HUDEP-2 (cell line): ENCODE measurements around the gene ACSS1.

Source experiments
- DNase-seq, 76 experiments: peaks; one replicate each; lab custom pipeline; 2025; ENCODE audit not compliant: unreplicated experiment in 76 of 76; lab: John Stamatoyannopoulos, UW

The ACSS1 gene

DNA sequence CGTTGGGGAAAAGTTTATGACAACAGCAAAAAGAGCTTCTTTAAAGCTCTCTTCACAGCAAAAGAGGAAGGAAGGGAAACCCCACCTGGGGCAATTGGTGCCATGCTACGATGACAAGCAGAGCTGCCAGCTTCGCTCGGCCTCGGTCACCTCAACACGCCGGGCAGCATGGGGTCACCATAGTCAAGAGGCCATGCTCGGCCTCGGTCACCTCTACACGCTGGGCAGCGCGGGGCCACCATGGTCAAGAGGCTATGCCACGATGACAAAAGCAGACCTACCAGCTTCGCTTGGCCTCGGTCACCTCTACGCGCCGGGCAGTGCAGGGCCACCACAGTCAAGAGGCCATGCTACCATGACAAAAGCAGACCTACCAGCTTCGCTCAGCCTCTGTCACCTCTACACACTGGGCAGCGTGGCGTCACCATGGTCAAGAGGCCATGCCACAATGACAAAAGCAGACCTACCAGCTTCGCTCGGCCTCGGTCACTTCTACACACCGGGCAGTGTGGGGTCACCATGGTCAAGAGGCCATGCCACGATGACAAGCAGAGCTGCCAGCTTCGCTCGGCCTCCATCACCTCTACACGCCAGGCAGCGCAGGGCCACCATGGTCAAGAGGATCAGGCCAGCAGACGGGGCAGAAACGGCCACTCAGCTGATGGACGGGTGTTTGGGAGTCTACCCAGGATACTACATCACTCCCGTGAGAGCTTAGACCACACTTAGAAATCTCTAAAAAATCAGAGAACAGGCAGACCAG lies 77.5 kb downstream of the ACSS1 start:
- no peak for DNase-seq

DNA sequence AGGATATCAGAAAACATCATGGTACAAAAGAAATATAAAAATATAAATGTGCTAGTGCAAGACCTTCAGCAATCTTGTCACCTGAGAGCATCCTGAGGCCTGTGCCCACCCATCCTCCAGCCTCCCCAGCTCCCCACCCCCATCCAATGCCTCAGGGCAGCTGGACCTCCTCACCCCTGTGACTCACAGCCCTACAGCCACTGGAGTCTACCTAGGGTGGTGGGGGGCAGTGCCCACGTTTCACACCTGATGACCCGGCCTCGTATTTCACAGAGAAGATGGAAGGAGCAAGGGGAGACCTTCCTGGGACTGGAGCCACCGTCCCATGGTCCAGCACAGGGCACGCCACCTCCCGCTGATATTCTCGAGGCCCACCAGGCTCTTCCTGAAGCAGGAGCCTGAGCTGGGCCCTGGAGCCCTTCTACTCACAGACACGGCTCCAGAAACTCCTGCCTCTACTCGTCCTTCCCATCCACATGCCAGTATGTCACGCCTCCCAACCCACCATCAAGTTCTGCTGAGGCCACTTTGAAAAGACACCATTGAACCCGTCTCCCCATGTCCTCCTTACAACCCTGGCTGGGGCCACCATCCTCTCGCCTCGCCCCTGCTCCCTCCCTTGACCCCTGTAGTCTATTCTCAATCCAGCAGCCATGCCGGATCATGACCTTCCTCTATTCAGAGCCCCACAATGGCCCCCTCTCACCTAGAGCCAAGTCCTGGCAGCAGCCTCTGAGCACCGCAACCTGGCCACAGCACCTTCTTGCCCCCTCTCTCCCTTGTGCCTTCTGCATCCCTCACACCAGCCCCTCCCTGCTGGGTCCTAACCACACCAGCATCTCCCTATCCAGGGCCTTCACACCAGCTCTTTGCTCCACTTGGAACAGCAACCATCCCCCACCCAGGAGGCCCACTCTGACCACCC lies 78.6 kb downstream of the ACSS1 start:
- DNase-seq, result no peak

DNA sequence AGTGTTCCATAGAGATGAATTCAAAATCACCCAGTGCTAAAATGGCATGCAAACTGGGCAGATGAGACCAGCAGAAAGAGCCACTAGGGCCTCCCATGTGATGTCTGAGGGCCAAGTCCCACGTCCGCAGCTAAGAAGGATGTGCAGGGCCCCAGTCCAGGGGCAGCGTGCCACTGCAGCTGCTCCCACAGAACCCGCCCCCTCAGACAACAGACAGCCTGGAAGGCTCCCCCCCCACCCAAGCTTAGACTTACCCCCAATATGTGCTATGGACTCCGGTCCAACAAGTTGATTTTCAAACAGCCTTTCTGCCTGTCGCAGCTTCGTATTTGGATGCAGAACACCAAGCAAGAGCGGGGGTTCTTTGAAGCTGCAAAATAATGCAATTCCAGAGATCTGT lies 79.4 kb downstream of the ACSS1 start:
- no peak for DNase-seq

DNA sequence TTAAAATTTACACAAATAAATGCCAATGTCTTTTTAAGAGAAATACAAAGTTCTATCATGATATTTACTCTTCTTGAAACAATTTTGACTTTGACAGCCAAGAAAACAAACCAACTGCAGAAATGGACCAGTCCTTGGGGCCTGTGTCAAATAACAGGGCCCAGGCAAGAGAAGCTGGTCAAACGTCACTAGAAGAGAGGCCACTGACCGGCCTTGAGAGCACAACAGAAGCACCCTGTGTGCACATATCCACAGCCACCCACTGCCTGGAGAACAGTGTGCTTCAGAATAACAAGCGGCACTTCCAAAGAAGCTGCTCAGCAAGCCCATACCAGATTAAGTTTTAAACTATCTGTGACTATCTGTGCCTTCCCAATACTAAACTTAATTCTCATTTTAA lies 80.1 kb downstream of the ACSS1 start:
- no peak for DNase-seq

DNA sequence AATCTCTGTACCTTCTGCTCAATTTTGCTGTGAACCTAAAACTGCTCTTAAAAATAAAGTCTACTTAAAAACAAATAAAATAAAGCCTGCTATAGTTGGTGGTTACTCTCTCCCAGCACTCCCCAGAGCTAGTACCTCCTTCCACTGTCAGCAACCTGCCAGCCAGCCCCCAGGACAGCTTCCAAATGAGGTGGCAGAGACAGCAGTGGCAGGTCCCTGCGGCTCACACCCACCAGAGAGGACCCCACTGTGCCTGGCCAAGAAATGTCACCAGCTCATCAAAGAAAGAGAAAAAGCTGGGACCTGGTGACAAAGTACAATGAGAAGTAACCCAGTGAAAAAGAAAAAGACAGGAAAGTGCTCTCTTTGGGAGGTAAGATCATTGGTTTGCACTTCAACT lies 80.6 kb downstream of the ACSS1 start:
- DNase-seq, result no peak

DNA sequence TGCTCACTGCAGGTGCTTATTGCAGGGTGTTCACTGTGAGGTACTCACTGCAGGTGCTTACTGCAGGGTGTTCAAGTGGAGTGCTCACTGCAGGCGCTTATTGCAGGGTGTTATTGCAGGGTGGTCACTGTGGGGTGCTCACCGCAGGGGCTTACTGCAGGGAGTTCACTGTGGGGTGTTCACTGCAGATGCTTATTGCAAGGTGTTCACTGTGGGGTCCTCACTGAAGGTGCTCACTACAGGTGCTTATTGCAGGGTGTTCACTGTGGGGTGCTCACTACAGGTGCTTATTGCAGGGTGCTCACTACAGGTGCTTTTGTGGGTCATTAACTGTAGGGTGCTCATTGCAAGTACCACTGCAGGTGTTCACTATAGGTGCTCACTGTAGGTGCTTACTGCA lies 85.6 kb downstream of the ACSS1 start:
- no peak for DNase-seq

DNA sequence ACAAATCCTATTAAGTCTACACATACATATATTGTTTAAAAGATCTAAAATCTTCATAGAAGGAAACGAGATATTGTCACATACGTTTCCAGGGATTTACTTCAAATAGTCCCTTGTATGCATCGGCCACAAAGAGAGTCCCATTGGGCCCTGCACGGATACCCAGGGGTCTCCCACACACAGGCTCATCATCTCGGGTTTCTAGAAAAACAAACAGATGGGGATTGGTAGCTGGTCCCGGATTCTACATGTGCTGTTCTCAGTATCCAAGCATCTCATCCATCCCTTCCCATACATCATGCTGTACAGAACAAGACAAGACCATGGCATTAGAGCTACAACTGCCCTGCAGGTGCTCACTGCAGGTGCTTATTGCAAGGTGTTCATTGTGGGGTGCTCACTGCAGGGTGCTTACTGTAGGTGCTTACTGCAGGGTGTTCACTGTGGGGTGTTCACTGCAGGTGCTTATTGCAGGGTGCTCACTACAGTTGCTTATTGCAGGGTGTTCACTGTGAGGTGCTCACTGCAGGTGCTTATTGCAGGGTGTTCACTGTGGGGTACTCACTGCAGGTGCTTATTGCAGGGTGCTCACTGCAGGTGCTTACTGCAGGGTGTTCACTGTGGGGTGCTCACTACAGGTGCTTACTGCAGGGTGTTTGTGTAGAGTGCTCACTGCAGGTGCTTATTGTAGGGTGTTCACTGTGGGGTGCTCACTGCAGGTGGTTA lies 86.4 kb downstream of the ACSS1 start:
- no peak for DNase-seq

DNA sequence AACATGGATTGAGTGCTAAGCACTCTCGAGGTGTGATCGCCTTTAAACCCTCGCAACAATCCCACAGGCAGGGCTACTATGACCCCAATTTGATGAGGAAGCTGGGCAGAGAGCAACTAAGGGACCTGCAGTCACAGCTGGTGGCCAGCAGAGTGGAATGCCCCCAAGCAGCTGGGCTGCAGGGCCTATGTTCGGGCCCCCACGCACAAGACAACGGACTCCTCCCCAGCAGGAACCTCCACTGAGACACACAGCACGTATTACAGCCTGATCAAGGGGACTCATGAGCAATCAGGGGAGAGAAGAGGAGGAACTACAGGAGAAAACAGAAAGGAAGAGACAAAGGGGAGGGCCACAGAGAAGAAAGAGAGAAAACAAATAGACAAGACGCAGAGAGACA lies 87.2 kb downstream of the ACSS1 start:
- DNase-seq, result no peak

DNA sequence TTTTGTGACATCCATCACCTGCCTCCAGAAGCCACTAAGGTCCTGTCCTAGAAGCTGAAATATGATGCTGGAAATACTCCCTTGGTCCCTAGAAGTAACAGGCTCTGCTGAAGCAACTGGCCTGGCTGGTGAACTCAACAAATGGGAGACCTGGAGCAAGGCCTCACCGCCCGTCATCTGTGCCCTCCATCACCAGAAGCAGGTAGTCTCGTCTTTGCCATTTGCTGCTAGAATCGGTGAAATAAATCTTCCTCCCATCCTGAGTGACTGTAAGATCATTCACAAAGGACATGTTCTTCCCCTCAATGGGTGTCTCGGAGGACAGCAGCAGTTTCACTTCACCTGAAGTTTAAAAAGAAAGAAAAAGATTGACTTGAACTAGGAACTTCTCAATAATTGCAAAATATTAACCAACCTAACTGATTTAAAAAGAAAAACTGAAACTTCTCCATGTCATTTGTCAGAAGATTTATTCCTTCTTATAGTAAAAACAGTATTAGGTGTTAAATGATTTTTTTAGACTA lies 87.8 kb downstream of the ACSS1 start:
- no peak for DNase-seq

DNA sequence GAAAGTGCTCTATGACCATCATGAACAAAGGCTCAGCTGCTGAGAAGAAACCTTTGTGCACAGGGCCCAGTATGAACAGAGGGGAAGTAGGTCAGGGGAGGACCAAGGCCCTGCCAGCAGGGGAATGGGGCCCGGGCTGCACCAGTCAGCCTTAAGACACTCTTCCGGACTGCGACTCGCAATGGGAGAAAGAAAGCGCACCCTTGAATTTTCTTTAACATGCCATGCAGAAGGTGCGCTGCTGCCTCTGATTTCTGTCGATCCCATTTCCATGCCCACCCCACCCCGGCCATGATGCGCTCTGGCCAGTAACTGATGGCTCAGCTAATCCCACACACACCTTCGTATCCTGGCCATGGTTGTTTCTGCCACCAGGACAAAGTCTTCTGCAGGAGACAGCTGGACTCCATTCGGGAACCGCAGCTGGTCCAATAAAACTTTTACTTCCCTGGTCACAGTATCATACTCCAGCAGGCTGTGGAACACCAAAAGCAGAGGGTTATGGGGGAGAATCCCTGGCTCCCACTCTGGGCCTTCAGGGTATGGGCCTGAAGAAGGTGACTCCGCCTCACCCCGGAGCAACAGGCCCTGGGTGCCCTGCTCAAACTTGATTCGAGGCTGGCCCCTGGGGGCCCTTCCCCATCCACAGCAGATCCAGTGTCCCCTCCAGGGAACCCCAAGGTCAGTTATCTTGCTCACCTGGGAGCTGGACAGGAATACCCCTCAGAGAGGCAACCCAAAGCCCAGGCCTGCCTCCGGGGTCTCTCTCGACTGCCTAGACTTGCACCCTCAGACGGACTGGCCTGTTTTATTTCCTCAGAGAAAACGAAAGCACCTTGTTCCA lies 88.5 kb downstream of the ACSS1 start:
- no peak for DNase-seq

DNA sequence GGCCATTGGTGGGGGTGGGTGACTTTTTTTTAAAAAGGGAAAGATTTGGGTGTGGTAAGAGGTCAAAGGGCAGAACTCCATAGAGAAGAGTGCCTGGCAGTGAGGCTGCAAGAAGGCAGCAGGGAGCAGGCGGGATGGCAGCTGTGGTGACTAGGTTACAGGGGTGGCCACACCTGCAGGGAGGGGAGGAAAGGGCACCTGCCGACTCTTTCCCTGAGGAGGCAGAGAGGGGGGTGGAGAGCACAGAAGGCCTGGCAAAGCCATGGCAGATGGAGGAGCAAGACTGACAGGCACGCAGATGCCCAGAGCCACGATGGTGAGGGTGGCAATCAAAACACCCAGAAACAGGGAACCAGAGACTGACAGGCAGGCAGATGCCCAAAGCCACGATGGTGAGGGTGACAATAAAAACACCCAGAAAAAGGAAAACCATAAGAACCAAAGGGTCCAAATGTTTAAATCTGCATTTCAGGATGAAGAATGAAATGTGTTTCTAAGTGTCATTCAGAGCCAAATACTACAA lies 89.6 kb downstream of the ACSS1 start:
- DNase-seq, result no peak

DNA sequence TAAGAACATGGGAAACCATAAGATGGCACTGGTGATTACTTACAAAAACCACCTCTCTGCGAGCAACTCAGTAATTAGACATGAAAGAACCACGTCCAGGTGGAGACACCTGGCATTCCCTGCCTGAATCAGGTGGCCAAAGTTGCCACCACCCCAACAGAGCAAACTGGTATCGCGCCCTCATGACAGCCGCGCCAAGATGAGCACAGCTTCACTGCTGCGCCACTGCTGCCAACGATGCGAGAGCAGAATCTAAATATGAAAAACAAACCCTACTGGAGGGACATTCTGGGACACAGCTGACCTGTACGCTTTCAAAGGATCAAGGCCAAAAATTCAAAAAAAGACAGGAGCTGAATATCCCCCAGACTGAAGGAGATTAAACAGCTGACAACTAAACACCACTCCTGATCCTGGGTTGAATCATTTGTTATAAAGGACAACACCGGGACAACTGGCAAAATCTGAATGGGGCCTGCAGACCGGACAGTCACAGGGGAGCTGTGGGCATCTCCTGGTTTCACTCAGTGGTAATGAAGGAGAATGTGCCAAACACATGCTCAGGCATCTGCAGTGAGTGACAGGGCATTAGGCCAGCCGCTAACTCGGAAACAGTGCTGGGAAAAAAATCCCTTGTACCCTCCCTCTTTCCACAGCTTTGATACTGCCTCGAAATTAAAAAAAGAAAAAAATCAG lies 91.5 kb downstream of the ACSS1 start:
- DNase-seq, result no peak

DNA sequence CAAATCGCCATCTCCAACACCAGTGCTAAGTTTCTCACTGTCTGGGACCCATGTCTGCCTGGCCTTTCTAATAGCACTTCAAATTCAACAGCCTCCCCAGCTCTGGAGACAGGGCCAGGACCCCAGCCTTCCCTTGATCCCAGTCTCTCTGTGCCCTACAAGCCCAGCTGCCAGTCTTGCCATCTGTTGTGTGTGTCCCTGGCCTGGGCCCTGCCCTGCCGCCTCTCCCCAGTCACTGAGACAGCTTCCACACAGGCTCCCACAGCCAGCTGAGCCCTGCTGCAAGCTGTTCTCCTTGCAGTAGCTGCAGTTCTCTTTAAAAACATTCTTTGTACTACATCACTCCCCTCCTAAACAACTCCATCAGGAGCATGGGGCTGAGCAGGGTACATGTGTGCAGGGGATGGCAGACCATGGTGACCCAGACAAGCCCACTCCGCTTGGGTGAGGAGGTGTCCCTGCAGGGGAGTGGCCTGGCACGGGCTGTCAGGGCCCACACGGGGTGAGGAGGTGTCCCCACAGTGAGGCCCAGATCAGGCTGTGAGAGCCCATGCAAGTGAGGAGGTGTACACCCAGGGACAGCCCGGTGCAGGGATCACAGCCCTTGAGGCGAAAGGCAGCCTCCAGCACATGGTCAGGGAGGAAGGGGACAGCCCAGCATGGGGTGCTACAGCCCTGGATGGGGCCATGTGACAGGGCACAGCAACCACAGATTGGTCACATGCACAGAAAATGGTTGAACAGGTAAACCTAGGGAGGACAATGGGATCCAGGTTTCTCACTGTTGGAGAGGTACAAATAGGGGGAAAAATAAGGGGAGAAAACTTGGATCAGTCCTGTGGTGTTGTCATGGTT lies 92.6 kb downstream of the ACSS1 start:
- no peak for DNase-seq

DNA sequence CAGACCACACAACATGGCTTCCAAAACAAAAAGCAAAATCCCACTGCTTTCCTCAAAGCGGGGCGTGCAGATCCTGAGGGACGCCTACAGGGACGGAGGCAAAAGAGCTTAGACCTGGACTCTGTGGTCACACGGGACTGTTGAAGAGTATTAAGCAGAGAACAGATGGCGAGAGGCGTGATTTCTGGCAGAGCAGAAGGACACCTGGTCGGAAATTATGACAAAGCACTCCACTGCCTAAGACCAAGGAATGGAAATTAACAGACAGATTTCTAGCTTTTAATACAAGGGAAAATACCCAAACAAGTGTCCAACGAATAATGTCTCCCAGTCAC lies 93.5 kb downstream of the ACSS1 start:
- no peak for DNase-seq

DNA sequence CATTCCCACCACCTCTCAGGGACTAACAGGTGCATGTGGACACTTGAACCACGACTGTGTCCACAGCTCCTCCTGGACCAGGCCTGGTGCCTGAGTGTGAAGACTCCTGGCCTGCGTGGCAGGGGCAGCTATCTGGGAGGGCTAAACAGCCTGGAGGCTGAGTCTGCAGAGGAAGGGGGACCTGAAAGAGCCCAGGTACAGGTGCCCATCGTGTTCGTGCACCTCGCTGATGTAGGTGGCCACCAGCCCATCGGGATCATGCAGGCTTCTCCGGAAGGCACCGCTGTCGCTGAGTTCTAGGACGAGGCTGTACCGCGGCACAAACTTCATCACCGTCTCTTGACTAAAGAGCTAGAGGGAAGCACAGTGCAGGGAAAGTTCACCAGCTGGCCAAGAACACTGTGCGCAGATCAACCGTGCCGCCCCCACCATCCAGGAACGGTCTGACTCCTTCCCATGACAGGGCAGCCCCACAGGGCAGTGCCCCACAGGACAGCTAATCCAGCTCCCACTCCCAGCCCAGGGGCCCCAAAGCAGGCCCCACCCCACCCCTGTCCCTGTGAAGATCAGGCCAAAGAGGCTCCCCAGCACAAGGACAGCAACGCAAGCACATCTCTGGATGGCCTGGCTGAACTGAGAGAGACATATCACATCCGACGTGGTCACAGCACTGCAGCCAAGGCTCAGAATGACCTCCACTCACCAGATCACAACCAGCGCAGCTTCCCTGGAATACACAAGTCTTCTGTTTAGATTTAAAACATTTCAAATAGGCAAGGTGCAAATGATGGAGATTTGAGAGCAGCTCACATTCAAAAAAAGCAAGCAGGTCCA lies 94.0 kb downstream of the ACSS1 start:
- DNase-seq, result no peak

DNA sequence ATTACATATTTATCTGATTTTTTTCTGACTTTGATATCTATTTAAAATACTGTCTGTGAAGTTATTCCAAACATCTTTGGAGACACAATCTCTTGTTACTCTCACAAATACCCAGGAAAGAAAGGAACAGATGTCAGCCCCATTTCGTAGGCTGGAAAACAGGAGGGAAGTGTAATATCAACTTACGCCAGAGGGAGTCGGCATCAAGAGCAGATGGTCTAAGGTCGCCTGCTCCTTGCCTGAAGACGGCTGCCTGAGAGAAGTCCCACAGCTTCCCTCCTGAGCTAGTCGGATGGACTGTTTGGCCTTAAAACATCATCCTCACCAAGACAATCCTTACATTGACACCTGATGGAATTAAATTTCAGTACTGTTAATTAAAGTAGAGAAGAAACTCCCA lies 95.4 kb downstream of the ACSS1 start:
- DNase-seq, result no peak

DNA sequence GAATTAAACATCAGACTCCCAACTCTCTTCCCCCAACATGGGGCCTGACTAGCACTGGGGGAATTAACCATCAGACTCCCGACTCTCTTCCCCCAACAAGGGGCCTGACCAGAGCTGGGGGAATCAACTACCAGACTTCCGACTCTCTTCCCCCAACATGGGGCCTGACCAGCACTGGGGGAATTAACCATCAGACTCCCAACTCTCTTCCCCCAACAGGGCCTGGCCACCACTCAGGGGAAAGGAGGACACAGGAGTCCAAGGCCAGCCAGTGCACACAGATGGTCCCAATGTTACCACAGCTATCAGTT lies 95.8 kb downstream of the ACSS1 start:
- DNase-seq, result no peak
